ENCODE results near the gene ZNF474. TPM values are rescaled to one million over a fixed set of nuclear protein-coding genes. Genes with fewer than 3 reads are reported as not detected.

ZNF474 gene
- total and polyA plus RNA-seq, 2 of the 8 experiments (the other 6 are each of a cell fraction or from before 2014, with no cell fraction given), result not detected

GRCh38 chr5:122140900-122141299, 11.6 kb downstream of the ZNF474 start (continued):
- TF ChIP-seq TAF1 (IDR thresholded peaks at IDR 0.05; ENCODE audit: low read depth, low read length) (no peak), CBX5 (IDR thresholded peaks at IDR 0.05; ENCODE audit: low read depth, low read length) (no peak), SUZ12 (IDR thresholded peaks at IDR 0.05; ENCODE audit: low read length) (no peak), EZH2 (IDR thresholded peaks at IDR 0.05; ENCODE audit: low read depth, low read length, severe bottlenecking) (no peak), ZNF274 (IDR thresholded peaks at IDR 0.05; ENCODE audit: borderline replicate concordance, extremely low read depth, low read length) (no peak)

Data from H1 (cell line).